IMR-90 (cell line): ENCODE measurements around the gene CYP2A7. TPM values are rescaled to one million over a fixed set of nuclear protein-coding genes. Genes with fewer than 3 reads are reported as not detected.

ENCODE experiments used
- ATAC-seq: fragments of 200-7000 bp; cut with Tn5 transposase; 2 replicates; pipeline ENCODE4 v1.9.1; 2020; ENCODE audit warnings: low read depth, mild to moderate bottlenecking, moderate library complexity
- BruUV-seq: library from RNA; stranded (reverse); fragments of 400-500 nt; replicated peaks from 2 replicates; lab custom pipeline; 2021; lab: Mats Ljungman, UMichigan
- CTCF ChIA-PET: fragments of 300-600 bp; formaldehyde crosslinking; extraction: SDS; loops from one replicate; lab custom pipeline; 2021; ENCODE audit warnings: antibody characterized with exemption; lab: Yijun Ruan, JAX
- POLR2A ChIA-PET: fragments of 300-600 bp; sonication (Branson Sonifier 250); formaldehyde crosslinking; loops from one replicate; lab custom pipeline; 2022; ENCODE audit warnings: antibody characterized with exemption; ENCODE audit not compliant: unreplicated experiment; lab: Charles Lee
- DNase-seq: peaks from one replicate; pipeline ENCODE4 v3.0.0; 2013
- H2AFZ ChIP-seq: replicated peaks from 2 replicates; pipeline ENCODE3; 2013; ENCODE audit warnings: low read length, mild to moderate bottlenecking; ENCODE audit not compliant: poor library complexity
- H2AK5ac ChIP-seq: 2 replicates; pipeline ENCODE4 v1.6.1; 2013; ENCODE audit warnings: low read depth, low read length, inconsistent platforms
- H2AK9ac ChIP-seq: replicated peaks from 2 replicates; pipeline ENCODE3; 2013; ENCODE audit warnings: mild to moderate bottlenecking, low read depth, low read length, moderate library complexity; ENCODE audit not compliant: poor library complexity
- H2BK120ac ChIP-seq: 2 replicates; pipeline ENCODE4 v1.6.1; 2013; ENCODE audit warnings: low read depth, low read length, inconsistent platforms
- H2BK15ac ChIP-seq: 3 replicates; pipeline ENCODE4 v1.6.1; 2013; ENCODE audit warnings: low read depth, low read length, inconsistent platforms
- H2BK20ac ChIP-seq: 2 replicates; pipeline ENCODE4 v1.6.1; 2013; ENCODE audit warnings: low read depth, mild to moderate bottlenecking, inconsistent platforms, low read length, moderate library complexity
- H2BK5ac ChIP-seq: 2 replicates; pipeline ENCODE4 v1.6.1; 2013; ENCODE audit warnings: mild to moderate bottlenecking, low read depth, low read length, inconsistent platforms; ENCODE audit not compliant: poor library complexity, severe bottlenecking
- H3K14ac ChIP-seq: replicated peaks from 2 replicates; pipeline ENCODE4 v1.6.1; 2013; ENCODE audit warnings: low read depth, low read length, inconsistent platforms
- H3K18ac ChIP-seq: 2 replicates; pipeline ENCODE4 v1.6.1; 2013; ENCODE audit warnings: low read depth, low read length, control low read depth
- H3K23ac ChIP-seq: 2 replicates; pipeline ENCODE4 v1.6.1; 2013; ENCODE audit warnings: low read depth, low read length, inconsistent platforms
- H3K27ac ChIP-seq: 2 replicates; pipeline ENCODE4 v1.5.1; 2013; ENCODE audit warnings: mild to moderate bottlenecking, control low read depth, low read length; ENCODE audit not compliant: insufficient read depth
- H3K27me3 ChIP-seq: 2 replicates; pipeline ENCODE4 v1.6.1; 2013; ENCODE audit warnings: low read length; ENCODE audit not compliant: control insufficient read depth, insufficient read depth
- H3K36me3 ChIP-seq: 2 replicates; pipeline ENCODE4 v1.6.1; 2013; ENCODE audit warnings: low read length, mixed read lengths; ENCODE audit not compliant: control insufficient read depth, insufficient read depth
- H3K4ac ChIP-seq: 2 replicates; pipeline ENCODE4 v1.6.1; 2013; ENCODE audit warnings: low read depth, low read length, inconsistent platforms
- H3K4me1 ChIP-seq: 2 replicates; pipeline ENCODE4 v1.6.1; 2013; ENCODE audit warnings: low read length, mixed read lengths; ENCODE audit not compliant: control insufficient read depth, insufficient read depth
- H3K4me2 ChIP-seq: 2 replicates; pipeline ENCODE4 v1.6.1; 2013; ENCODE audit warnings: low read depth, mild to moderate bottlenecking, control low read depth, low read length, moderate library complexity
- H3K4me3 ChIP-seq: 2 replicates; pipeline ENCODE4 v1.5.1; 2013; ENCODE audit warnings: low read depth, mild to moderate bottlenecking, control low read depth, low read length, moderate library complexity; ENCODE audit not compliant: insufficient read depth
- H3K56ac ChIP-seq: 2 replicates; pipeline ENCODE4 v1.6.1; 2013; ENCODE audit warnings: low read length, inconsistent platforms; ENCODE audit not compliant: insufficient read depth; ENCODE audit errors: extremely low read depth
- H3K79me1 ChIP-seq, 2 experiments: 2 replicates each; pipeline ENCODE4 v1.6.1; 2013; ENCODE audit warnings: low read length in 2 of 2, inconsistent platforms in 1 of 2, low read depth in 1 of 2
- H3K9ac ChIP-seq: 2 replicates; pipeline ENCODE4 v1.6.1; 2013; ENCODE audit warnings: low read depth, low read length, control low read depth
- H3K9me1 ChIP-seq: 2 replicates; pipeline ENCODE4 v1.6.1; 2013; ENCODE audit warnings: low read length, inconsistent platforms; ENCODE audit not compliant: insufficient read depth
- H3K9me3 ChIP-seq: 2 replicates; pipeline ENCODE4 v1.6.1; 2013; ENCODE audit warnings: low read length; ENCODE audit not compliant: control insufficient read depth, insufficient read depth
- H4K20me1 ChIP-seq: 2 replicates; pipeline ENCODE4 v1.6.1; 2013; ENCODE audit warnings: low read length, inconsistent platforms; ENCODE audit not compliant: insufficient read depth
- H4K5ac ChIP-seq: 2 replicates; pipeline ENCODE4 v1.6.1; 2013; ENCODE audit warnings: mild to moderate bottlenecking, low read depth, low read length, control low read depth
- H4K8ac ChIP-seq, 2 experiments: 2 replicates each; pipeline ENCODE4 v1.6.1; 2013; ENCODE audit warnings: low read depth in 2 of 2, low read length in 2 of 2, control low read depth in 1 of 2, inconsistent platforms in 1 of 2
- H4K91ac ChIP-seq: 2 replicates; pipeline ENCODE4 v1.6.1; 2013; ENCODE audit warnings: low read depth, low read length, inconsistent platforms; ENCODE audit not compliant: insufficient read depth
- BHLHE40 ChIP-seq: fragments of 150-350 bp; IDR thresholded peaks from 2 replicates; pipeline ENCODE4 v1.6.1; 2016; ENCODE audit warnings: mild to moderate bottlenecking, low read depth, low read length
- CHD1 ChIP-seq: IDR thresholded peaks from 2 replicates; pipeline ENCODE4 v1.6.1; 2012; ENCODE audit warnings: low read depth, low read length, improper control_type of control experiment
- ELK1 ChIP-seq: fragments of 150-350 bp; IDR thresholded peaks from 2 replicates; pipeline ENCODE4 v1.6.1; 2016; ENCODE audit warnings: low read depth, mild to moderate bottlenecking, low read length, moderate library complexity, borderline replicate concordance
- FOS ChIP-seq: fragments of 150-350 bp; IDR thresholded peaks from 2 replicates; pipeline ENCODE4 v1.6.1; 2016; ENCODE audit warnings: low read depth, low read length
- MAFK ChIP-seq: IDR thresholded peaks from 2 replicates; pipeline ENCODE4 v1.6.1; 2012; ENCODE audit warnings: low read depth, low read length, improper control_type of control experiment
- MAZ ChIP-seq: IDR thresholded peaks from 2 replicates; pipeline ENCODE4 v1.6.1; 2012; ENCODE audit warnings: low read depth, mild to moderate bottlenecking, low read length, improper control_type of control experiment, moderate library complexity, borderline replicate concordance
- MXI1 ChIP-seq: IDR thresholded peaks from 2 replicates; pipeline ENCODE4 v1.6.1; 2012; ENCODE audit warnings: low read depth, mild to moderate bottlenecking, low read length, moderate library complexity, borderline replicate concordance
- NFE2L2 ChIP-seq: fragments of 150-350 bp; IDR thresholded peaks from 2 replicates; pipeline ENCODE4 v1.6.1; 2016; ENCODE audit warnings: low read depth, mild to moderate bottlenecking, low read length
- POLR2A ChIP-seq: IDR thresholded peaks from 2 replicates; pipeline ENCODE4 v1.6.1; 2012; ENCODE audit warnings: mild to moderate bottlenecking, low read depth, low read length
- RAD21 ChIP-seq: IDR thresholded peaks from 2 replicates; pipeline ENCODE4 v1.6.1; 2012; ENCODE audit warnings: low read length, improper control_type of control experiment
- RCOR1 ChIP-seq: IDR thresholded peaks from 2 replicates; pipeline ENCODE4 v1.6.1; 2012; ENCODE audit warnings: mild to moderate bottlenecking, low read length, improper control_type of control experiment; ENCODE audit not compliant: insufficient replicate concordance
- RFX5 ChIP-seq: IDR thresholded peaks from 2 replicates; pipeline ENCODE4 v1.8.0; 2012; ENCODE audit warnings: low read depth, mild to moderate bottlenecking, low read length, moderate library complexity
- SMC3 ChIP-seq: fragments of 150-350 bp; IDR thresholded peaks from 2 replicates; pipeline ENCODE4 v1.6.1; 2016; ENCODE audit warnings: low read depth, mild to moderate bottlenecking, antibody characterized with exemption, low read length, moderate library complexity
- WGBS, 2 experiments: methylation state at CpG; one replicate each; pipeline versions ENCODE4 v1.1.5 to v1.1.7; 2013; ENCODE audit warnings: missing lambda C conversion rate in 2 of 2; ENCODE audit not compliant: insufficient read length in 1 of 2; ENCODE audit errors: extremely low coverage in 2 of 2; 5-methylcytosine and 5-hydroxymethylcytosine counted together
- dilution Hi-C: fragments of 300-500 bp; cut with HindIII; formaldehyde crosslinking; loops from one replicate; pipeline ENCODE4 v1.14.3; 2018; ENCODE audit warnings: low sequenced_read_pairs; ENCODE audit not compliant: unreplicated experiment
- in situ Hi-C: fragments of 300-500 bp; cut with MboI; formaldehyde crosslinking; loops from 3 replicates; pipeline ENCODE4 v1.14.3; 2019; ENCODE audit warnings: low sequenced_read_pairs, inconsistent platforms, mixed read lengths
- intact Hi-C: fragments of 100-400 bp; cut with micrococcal nuclease; formaldehyde crosslinking; loops from 2 replicates; pipeline ENCODE4 v1.10.0; 2022
- polyA plus RNA-seq, 3 experiments: library from polyadenylated mRNA; depleted of rRNA; stranded (reverse); fragments of >200 nt; gene quantifications; 2 replicates each; pipeline ENCODE4 v1.2.3, GENCODE V29; 2012; ENCODE audit warnings: low replicate concordance in 1 of 3
- total RNA-seq: library from RNA; depleted of rRNA; stranded (reverse); fragments of >200 nt; gene quantifications from 2 replicates; pipeline ENCODE4 v1.2.3, GENCODE V29; 2012
- TF ChIP-seq, protein P1 (sequence below): conservative IDR thresholded peaks from 2 replicates; pipeline ENCODE4 v1.5.1; 2012; ENCODE audit warnings: mild to moderate bottlenecking, low read depth, low read length, improper control_type of control experiment
- TF ChIP-seq, protein P2 (sequence below): fragments of 150-350 bp; IDR thresholded peaks from 2 replicates; pipeline ENCODE4 v1.6.1; 2017; ENCODE audit warnings: mild to moderate bottlenecking, antibody characterized with exemption, low read length, low read depth

Gene CYP2A7
- total and polyA plus RNA-seq, 2 of the 4 experiments (the other 2 are of a cell fraction): not detected

DNA sequence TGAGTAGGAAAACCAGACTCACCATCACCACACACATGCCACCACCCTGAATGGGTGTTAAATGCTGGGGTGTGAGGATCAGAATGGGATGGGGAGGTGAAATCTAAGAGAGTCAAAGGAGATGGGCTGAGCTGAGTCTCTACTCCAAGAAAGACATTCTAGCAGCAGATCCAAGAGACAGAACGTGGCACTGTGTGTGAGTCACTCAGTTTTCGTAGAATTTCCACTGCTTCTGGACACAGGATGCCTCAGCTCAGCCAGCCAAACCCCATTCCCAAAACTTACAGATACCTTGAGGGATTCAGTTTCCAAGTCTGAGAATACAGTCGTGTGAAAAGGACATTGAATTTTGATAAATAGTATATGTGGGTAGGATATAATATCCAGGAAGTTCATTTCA, 7.3 kb upstream of the CYP2A7 start:
- Histone ChIP-seq H4K20me1 (no peaks in the 10 kb centered on the region), H4K5ac (no peak overlapping the region), H2AK5ac (no peak overlapping the region), H2AK9ac (peak overlapping the region; percentile 55), H3K79me1 (no peaks in the 10 kb centered on the region), H3K27me3 (peaks cover 2% of the 10 kb centered on the region; the same call in 1 of the 2 replicates), H3K4ac (no peak overlapping the region), H3K4me3 (no peak overlapping the region), H2BK15ac (no peak overlapping the region), H3K9me3 (no peaks in the 10 kb centered on the region), H4K91ac (no peak overlapping the region), H3K18ac (no peak overlapping the region), H2AFZ (no peak overlapping the region), H3K4me2 (no peak overlapping the region), H3K4me1 (no peaks in the 10 kb centered on the region), H3K36me3 (no peaks in the 10 kb centered on the region), H3K56ac (no peak overlapping the region), H4K8ac (no peak overlapping the region), H3K27ac (no peak overlapping the region), H3K9ac (no peak overlapping the region), H2BK5ac (no peak overlapping the region), H3K9me1 (no peaks in the 10 kb centered on the region), H2BK120ac (no peak overlapping the region), H3K14ac (no peak overlapping the region), H3K23ac (no peak overlapping the region), H2BK20ac (no peak overlapping the region)
- POLR2A ChIA-PET: no interaction called here
- CTCF ChIA-PET: no interaction called here
- no peak for ATAC-seq
- dilution Hi-C loops (no loop called here), intact Hi-C loops (no loop called here), in situ Hi-C loops (no loop called here)
- WGBS, 2 experiments: no CpG with 5 or more reads among the region's 3 CpGs
- DNase-seq: no peak
- BruUV-seq: no TSS peak
- TF ChIP-seq CHD1: no peak
- TF ChIP-seq MAZ: no peak
- TF ChIP-seq RCOR1: no peak
- TF ChIP-seq POLR2A: no peak
- no peak for TF ChIP-seq SMC3
- TF ChIP-seq MAFK: no peak
- no peak for TF ChIP-seq NFE2L2
- TF ChIP-seq FOS: no peak
- no peak for TF ChIP-seq RFX5
- TF ChIP-seq RAD21: no peak
- no peak for TF ChIP-seq ELK1
- TF ChIP-seq, protein P1, sequence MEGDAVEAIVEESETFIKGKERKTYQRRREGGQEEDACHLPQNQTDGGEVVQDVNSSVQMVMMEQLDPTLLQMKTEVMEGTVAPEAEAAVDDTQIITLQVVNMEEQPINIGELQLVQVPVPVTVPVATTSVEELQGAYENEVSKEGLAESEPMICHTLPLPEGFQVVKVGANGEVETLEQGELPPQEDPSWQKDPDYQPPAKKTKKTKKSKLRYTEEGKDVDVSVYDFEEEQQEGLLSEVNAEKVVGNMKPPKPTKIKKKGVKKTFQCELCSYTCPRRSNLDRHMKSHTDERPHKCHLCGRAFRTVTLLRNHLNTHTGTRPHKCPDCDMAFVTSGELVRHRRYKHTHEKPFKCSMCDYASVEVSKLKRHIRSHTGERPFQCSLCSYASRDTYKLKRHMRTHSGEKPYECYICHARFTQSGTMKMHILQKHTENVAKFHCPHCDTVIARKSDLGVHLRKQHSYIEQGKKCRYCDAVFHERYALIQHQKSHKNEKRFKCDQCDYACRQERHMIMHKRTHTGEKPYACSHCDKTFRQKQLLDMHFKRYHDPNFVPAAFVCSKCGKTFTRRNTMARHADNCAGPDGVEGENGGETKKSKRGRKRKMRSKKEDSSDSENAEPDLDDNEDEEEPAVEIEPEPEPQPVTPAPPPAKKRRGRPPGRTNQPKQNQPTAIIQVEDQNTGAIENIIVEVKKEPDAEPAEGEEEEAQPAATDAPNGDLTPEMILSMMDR: no peak
- TF ChIP-seq, protein P2, sequence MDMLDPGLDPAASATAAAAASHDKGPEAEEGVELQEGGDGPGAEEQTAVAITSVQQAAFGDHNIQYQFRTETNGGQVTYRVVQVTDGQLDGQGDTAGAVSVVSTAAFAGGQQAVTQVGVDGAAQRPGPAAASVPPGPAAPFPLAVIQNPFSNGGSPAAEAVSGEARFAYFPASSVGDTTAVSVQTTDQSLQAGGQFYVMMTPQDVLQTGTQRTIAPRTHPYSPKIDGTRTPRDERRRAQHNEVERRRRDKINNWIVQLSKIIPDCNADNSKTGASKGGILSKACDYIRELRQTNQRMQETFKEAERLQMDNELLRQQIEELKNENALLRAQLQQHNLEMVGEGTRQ: no peak
- TF ChIP-seq BHLHE40: no peak
- TF ChIP-seq MXI1: no peak
